ENCODE data around the gene ASNSD1.

GRCh38 chr2:189681903-189682302 is 20.6 kb downstream of the ASNSD1 start:
- TF ChIP-seq EZH2 (IDR thresholded peaks at IDR 0.05; ENCODE audit: borderline replicate concordance, low read length) (no peak), CTCF (conservative IDR thresholded peaks at IDR 0.05 in 1 of 2, IDR thresholded peaks at IDR 0.05 in 1 of 2; ENCODE audit: extremely low read depth in 1 of 2, insufficient read depth in 1 of 2, low read depth in 1 of 2, low read length in 2 of 2) (no peak)
